ENCODE measurements around the gene RAX2.

DNA sequence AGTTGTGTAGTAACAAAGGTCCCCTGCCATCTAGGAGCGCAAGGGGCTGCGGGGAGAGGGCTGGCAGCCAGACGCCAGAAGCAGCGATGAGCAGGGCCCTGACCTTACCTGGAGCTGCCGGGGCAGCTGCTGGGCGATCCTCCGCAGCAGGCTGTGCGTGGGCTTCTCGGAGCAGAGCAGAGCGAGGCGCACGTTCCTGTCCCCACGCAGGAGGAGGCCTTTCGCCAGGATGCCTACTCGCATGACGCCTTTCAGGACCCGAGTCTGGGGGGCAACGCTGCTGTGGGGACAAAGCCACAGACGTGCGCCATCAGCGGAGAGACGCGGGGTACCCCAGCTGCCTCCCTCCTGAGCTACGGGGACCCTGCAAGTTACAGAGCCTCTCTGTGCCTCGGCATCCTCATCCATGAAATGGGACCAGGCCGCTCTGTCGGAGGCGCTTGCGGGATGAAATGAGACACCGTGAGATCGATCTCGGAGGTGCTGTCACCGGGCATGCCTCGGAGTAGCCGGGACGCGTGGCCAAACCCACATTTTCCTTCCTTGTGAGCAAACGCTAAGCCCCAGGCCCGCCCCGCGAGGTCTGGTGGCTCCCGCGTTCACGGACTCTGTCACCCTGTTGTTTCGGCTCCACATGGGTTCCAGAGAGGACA, 44.7 kb upstream of the RAX2 start:
- TF ChIP-seq, protein P1, sequence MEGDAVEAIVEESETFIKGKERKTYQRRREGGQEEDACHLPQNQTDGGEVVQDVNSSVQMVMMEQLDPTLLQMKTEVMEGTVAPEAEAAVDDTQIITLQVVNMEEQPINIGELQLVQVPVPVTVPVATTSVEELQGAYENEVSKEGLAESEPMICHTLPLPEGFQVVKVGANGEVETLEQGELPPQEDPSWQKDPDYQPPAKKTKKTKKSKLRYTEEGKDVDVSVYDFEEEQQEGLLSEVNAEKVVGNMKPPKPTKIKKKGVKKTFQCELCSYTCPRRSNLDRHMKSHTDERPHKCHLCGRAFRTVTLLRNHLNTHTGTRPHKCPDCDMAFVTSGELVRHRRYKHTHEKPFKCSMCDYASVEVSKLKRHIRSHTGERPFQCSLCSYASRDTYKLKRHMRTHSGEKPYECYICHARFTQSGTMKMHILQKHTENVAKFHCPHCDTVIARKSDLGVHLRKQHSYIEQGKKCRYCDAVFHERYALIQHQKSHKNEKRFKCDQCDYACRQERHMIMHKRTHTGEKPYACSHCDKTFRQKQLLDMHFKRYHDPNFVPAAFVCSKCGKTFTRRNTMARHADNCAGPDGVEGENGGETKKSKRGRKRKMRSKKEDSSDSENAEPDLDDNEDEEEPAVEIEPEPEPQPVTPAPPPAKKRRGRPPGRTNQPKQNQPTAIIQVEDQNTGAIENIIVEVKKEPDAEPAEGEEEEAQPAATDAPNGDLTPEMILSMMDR (conservative IDR thresholded peaks at IDR 0.05): no peak
- TF ChIP-seq ZFX (IDR thresholded peaks at IDR 0.05): no peak
